B cell (primary cell): ENCODE results near the gene ATP8A1.

Experiments
- CTCF ChIP-seq: fragments of 200-600 bp; IDR thresholded peaks from one replicate; pipeline ENCODE4 v1.8.0; 2022; ENCODE audit warnings: antibody characterized with exemption, mild to moderate bottlenecking
- EZH2 ChIP-seq: IDR thresholded peaks from 2 replicates; pipeline ENCODE4 v1.6.1; 2012; ENCODE audit warnings: borderline replicate concordance, low read depth, mild to moderate bottlenecking, moderate library complexity, low read length; ENCODE audit not compliant: insufficient read depth, poor library complexity, severe bottlenecking

- TF ChIP-seq CTCF = no peak
- TF ChIP-seq EZH2 = no peak
Measured at GRCh38 chr4:42512226-42512625, 144.7 kb downstream of the ATP8A1 start.
